ENCODE data around the gene GPX4.
A peak's percentile ranks its signal among the peaks of the same experiment; 100 is the strongest.

GPX4 gene

GRCh38 chr19:1133471-1133929, 29.7 kb downstream of the GPX4 start:
- DNase-seq, result no peak

DNA sequence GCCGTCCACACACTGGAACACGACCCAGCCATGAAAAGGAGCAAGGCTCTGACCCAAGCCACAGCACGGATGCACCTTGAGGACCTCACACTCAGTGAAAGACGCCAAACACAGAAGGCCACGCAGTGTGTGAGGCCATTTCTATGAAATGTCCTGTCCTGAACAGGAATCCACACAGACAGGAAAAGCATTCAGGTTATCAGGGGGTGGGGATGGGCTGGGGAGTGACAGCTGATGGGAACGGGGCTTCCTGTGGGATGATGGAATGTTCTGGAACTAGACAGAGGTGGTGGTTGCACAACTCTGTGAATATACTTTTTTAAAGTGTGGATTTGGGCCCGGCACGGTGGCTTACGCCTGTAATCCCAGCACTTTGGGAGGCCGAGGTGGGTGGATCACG, 30.6 kb downstream of the GPX4 start:
- DNase-seq, result no peak

- DNase-seq, result no peak
Observed at GRCh38 chr19:1135454-1135853, 31.7 kb downstream of the GPX4 start.

GRCh38 chr19:1136201-1136600, 32.4 kb downstream of the GPX4 start:
- no peak for DNase-seq

GRCh38 chr19:1136621-1137317, 33.0 kb downstream of the GPX4 start:
- DNase-seq, result peak; percentile 16

DNA sequence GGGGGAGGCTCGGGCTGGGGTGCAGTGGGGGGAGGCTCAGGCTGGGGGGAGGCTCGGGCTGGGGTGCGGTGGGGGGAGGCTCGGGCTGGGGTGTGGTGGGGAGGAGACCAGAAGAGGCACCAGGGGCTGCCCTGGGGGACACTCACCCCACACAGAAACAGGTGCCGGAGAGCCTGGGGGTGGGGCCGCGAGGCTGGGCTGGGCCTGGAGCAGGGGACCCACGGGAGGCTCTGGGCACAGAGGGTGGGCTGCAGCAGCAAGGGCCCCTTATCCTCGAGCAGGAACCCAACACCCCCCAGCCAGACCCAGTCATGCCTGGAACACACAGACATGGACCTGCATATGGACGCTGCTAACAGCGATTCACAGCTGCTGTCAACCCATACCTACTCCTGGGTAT, 34.3 kb downstream of the GPX4 start:
- no peak for DNase-seq

DNA sequence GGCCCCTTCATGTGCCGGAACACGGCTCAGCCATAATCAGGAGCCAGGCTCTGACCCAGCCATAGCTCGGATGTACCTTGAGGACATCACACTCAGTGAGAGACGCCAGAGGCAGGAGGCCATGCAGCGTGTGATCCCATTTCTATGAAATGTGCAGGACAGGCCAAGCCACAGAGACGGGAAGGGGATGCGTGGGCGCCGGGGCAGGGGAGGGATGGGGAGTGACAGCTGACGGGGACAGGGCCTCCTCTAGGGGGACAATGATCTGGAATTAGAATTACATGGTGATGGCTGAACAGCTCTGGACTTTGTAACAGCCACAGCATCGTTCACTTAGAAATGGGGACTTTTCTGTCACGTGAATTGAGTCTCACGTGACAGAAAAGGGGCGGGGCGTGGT, 35.3 kb downstream of the GPX4 start:
- no peak for DNase-seq

- no peak for DNase-seq
Observed at GRCh38 chr19:1140272-1141027, 36.7 kb downstream of the GPX4 start.

DNA sequence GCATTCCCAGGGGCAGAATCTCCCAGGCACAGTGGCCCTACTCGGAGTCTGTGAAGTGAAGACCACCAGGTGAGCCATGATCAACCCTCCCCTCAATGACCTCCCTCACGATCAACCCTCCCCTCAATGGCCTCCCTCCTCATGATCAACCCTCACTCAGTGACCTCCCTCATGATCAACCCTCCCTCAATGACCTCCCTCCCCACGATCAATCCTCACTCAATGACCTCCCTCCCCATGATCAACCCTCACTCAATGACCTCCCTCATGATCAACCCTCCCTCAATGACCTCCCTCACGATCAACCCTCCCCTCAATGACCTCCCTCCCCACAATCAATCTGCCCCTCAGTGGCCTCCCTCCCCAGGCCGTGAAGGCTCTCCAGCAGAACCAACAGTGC, 38.1 kb downstream of the GPX4 start:
- DNase-seq, result no peak

DNA sequence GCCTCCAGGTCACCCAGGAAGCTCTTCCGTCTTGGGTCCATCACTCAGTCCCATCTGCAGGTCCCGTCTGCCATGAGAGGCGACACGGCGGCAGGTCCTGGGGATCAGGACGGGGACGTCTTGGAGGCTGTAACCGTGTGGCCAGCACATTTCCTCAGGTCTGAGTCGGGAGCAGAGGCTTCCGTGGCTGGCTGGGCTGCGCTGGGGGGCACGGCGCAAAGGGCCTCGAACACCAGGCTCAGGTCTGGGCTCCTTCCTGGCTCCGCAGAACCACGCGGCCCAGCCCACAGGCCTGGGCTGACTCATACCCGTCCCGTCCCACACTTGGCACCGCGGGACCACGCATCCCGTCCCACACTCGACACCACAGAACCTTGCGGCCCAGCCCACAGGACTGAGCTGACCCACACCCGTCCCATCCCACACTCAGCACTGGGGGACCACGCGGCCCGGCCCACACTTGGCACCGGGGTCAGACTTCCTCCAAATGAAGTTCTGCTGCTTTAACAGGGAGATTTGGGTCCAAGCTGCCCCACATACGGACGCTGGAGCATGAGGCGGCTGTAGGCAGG, 40.1 kb downstream of the GPX4 start:
- no peak for DNase-seq

- no peak for DNase-seq
Observed at GRCh38 chr19:1144741-1145140, 40.9 kb downstream of the GPX4 start.

- no peak for DNase-seq
Observed at GRCh38 chr19:1145635-1146411, 42.0 kb downstream of the GPX4 start.

DNA sequence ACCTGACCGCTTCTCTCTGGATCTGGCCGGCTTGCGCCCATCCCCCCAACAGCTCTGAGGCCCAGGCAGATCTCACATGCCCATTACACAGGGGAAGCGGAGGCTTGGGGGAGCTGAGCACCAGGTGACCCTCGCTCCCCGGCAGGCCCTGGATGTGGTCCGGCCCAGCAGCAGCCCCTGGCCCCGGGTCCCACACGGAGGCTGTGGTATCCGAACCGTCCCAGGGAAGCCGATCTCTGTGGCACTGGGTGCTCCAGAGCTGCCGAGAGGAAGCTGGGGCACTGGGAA, 42.6 kb downstream of the GPX4 start:
- DNase-seq, result no peak

GRCh38 chr19:1146858-1147780, 43.3 kb downstream of the GPX4 start:
- DNase-seq, result no peak

GRCh38 chr19:1147934-1148549, 44.2 kb downstream of the GPX4 start:
- no peak for DNase-seq

DNA sequence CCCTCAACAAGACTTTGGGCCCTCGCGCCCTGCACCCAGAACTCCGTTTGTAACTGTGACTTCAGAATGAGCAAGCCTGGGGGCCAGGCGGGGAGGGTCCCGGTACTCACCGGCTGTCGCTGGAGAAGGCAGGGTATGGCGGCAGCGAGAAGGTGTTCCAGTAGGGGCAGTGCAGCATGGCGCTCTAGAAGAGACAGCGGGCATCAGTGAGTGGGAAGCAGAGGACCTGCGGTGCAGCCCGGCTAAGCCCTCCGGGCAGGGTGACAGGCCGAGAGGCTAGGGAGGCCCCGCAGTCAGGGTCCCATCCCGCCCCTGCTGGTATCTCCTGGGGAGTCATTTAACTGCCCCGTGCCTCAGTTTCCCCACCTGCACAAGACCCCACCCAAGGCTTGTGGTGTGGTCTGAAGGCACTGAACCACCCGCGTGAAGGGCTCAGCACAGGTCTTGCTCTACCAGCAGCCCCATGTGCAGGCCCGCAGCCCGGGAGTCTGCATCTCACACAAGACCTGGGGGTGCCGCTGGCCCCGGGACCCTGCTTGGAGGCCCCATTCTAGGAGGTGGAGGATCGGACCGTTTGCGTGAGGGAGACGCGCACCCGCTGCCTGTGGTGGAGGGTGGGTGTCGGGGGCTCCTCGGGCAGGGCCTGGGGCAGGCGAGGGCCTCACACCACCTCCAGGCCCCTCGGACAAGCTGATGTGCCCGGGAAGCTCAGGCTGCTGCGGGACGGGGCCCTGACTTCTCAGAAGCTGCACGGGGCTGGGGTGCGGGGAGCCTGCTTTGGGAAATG, 45.7 kb downstream of the GPX4 start:
- DNase-seq, result no peak

DNA sequence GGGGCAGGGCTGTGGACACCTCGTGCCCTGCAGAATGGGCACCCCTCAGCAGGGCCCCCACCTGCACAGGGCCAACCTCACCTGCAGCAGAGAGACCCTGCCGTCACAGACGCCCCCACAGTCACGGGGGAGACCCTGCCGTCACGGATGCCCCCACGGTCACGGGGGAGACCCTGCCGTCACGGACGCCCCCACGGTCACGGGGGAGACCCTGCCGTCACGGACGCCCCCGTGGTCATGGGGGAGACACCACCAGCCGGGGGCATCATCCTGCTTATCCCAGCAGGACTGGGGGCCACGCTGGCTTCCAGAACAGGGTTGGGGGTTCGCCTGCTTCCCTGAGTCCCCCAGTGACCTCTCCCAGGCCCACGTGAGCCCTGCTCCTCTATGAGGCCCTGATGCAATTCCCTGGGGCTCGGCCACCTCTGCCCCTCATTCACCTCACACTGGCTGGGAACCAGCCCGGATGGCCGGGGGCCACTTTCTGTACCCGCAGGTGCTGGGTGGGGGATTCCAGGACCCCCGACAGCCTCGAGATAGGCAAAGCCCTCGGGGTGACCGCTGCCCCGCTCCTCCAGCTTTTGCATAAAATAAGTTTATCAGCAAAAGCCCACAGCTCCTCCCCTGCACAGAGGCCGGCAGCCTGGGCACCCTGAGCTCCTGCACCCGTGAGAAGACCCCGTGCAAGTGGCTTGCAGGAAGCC, 46.7 kb downstream of the GPX4 start:
- no peak for DNase-seq

DNA sequence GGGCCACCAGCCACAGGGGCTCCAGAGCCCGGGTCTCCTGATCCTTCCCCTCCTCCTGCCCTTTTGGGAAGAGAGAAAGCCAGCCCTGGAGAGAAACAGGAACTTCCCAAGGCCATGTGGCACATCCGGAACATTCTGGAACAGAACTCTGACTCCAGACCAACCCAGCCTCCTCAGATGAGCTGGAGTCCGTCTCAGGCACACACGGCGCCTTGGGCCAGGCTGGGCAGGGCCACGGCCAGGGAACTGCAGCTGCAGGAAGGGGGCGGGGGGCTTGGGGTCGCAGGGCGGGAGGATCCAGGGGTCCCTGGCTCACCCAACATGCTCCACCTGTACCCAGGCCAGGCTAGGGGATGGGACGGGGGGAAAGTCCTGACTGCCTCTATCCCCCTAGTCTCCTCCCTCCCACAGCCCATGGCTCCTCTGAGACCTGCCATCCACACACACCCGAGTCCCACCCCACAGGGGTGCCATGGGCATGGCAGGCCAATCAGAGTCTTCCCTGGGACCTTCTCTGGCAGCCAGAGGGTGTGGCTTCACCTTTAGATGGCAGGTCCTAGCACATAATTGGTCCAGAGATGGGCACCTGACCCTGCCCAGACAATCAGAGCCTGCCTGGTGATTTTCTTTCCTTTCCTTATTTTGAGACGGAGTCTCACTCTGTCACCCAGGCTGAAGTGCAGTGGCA, 47.4 kb downstream of the GPX4 start:
- DNase-seq, result no peak

DNA sequence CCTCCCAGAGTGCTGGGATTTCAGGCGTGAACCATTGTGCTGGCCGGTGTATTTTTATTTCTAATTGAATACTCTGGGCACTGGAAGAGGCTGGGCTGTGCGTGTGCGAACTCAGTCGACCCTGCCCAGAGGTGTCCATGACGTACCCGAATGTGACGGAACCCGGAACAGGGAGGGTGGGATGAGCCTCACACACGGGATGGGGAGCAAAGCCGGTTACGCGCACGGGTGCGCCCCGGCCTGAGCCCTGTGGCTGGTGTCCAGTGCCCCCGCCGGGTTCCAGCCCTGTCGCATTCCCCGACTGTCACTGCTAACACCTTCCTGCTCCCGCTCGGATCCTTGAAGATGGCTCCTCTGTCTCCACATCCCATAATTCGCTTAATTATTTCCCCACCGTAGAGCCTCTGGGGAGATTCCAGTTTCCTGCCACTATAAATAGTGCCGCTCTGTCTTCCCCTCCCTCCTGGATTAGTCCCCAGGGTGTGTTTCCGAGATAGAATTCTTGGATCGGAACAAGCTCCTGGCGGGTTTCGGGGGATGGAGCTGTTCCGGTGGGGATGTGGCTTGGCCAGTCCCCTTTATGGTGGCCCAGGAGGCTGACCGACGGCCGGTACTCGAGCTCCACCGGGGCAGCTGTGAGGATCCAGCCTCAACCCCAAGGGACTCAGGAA, 48.3 kb downstream of the GPX4 start:
- no peak for DNase-seq

Measured in eye (tissue), 1 donor.